Activated CD8-positive, alpha-beta T cell treated with anti-CD3 and anti-CD28 coated beads for 36 hours (primary cell): Measurements from ENCODE around the gene NOXA1. TPM values are rescaled to one million over a fixed set of nuclear protein-coding genes. Genes with fewer than 3 reads are reported as not detected.

Experiments
- ATAC-seq: fragments of 200-7000 bp; cut with Tn5 transposase; one replicate; pipeline ENCODE4 v1.10.0; 2021; ENCODE audit warnings: mild to moderate bottlenecking, moderate library complexity
- CTCF ChIA-PET: fragments of 350-600 bp; sonication (Branson Sonifier 250); formaldehyde crosslinking; loops from one replicate; lab custom pipeline; 2021; ENCODE audit warnings: antibody characterized with exemption; lab: Charles Lee
- POLR2A ChIA-PET: fragments of 350-600 bp; sonication (Branson Sonifier 250); formaldehyde crosslinking; loops from one replicate; lab custom pipeline; 2021; ENCODE audit warnings: antibody characterized with exemption; lab: Charles Lee
- DNase-seq: peaks from one replicate; pipeline ENCODE4 v3.0.0-alpha.2; 2020
- H3K27ac Mint-ChIP-seq: one replicate; pipeline ENCODE4 v1.8.0; 2021; ENCODE audit warnings: mild to moderate bottlenecking, mixed read lengths
- H3K27me3 Mint-ChIP-seq: one replicate; pipeline ENCODE4 v1.8.0; 2021; ENCODE audit warnings: mixed read lengths
- H3K36me3 Mint-ChIP-seq: one replicate; pipeline ENCODE4 v1.8.0; 2021; ENCODE audit warnings: low read depth, mixed read lengths
- H3K4me1 Mint-ChIP-seq: one replicate; pipeline ENCODE4 v1.8.0; 2021; ENCODE audit warnings: low read depth, mixed read lengths
- H3K4me3 Mint-ChIP-seq: one replicate; pipeline ENCODE4 v1.8.0; 2021; ENCODE audit warnings: mild to moderate bottlenecking, moderate library complexity, mixed read lengths
- H3K9me3 Mint-ChIP-seq: one replicate; pipeline ENCODE4 v1.8.0; 2021; ENCODE audit warnings: mixed read lengths
- CTCF ChIP-seq: fragments of 200-600 bp; IDR thresholded peaks from one replicate; pipeline ENCODE4 v1.8.0; 2022; ENCODE audit warnings: antibody characterized with exemption, mild to moderate bottlenecking
- intact Hi-C: fragments of 100-400 bp; cut with micrococcal nuclease; formaldehyde crosslinking; loops from one replicate; pipeline ENCODE4 v1.10.0; 2022
- total RNA-seq, 2 experiments: library from RNA; stranded (reverse); gene quantifications; one replicate each; pipeline ENCODE4 v1.2.3, GENCODE V29; 2021

Gene NOXA1
- total RNA-seq, 2 experiments from 2014 or later, result 0.72 to 0.95 TPM

- intact Hi-C loops, result no loop called here
- H3K27me3 Mint-ChIP-seq, result peaks cover 1% of the 10 kb centered on the region
- H3K9me3 Mint-ChIP-seq, result no peaks in the 10 kb centered on the region
- H3K27ac Mint-ChIP-seq, result no peak overlapping the region
- peaks cover 4% of the 10 kb centered on the region for H3K4me1 Mint-ChIP-seq
- H3K36me3 Mint-ChIP-seq, result peaks cover 5% of the 10 kb centered on the region
- CTCF ChIA-PET, result no interaction called here
- DNase-seq (no peak), ATAC-seq (no peak)
- no peak for TF ChIP-seq CTCF
- POLR2A ChIA-PET, result no interaction called here
- no peak overlapping the region for H3K4me3 Mint-ChIP-seq
Measured at GRCh38 chr9:137416006-137416562, 7.1 kb upstream of the NOXA1 start.

GRCh38 chr9:137416563-137417151 lies 6.5 kb upstream of the NOXA1 start:
- no peaks in the 10 kb centered on the region for H3K9me3 Mint-ChIP-seq
- ATAC-seq (no peak), DNase-seq (no peak)
- H3K27me3 Mint-ChIP-seq, result peaks cover 1% of the 10 kb centered on the region
- H3K4me1 Mint-ChIP-seq, result peaks cover 3% of the 10 kb centered on the region
- H3K36me3 Mint-ChIP-seq, result peaks cover 5% of the 10 kb centered on the region
- intact Hi-C loops, result no loop called here
- H3K4me3 Mint-ChIP-seq, result no peak overlapping the region
- no peak overlapping the region for H3K27ac Mint-ChIP-seq
- no peak for TF ChIP-seq CTCF
- ChIA-PET CTCF (no interaction called here), POLR2A (no interaction called here)

GRCh38 chr9:137417161-137418021 lies 5.8 kb upstream of the NOXA1 start:
- intact Hi-C loops, result no loop called here
- DNase-seq, result no peak
- Mint-ChIP-seq H3K4me3 (peak overlapping the region; percentile 64), H3K4me1 (peaks cover 9% of the 10 kb centered on the region), H3K27me3 (peaks cover 1% of the 10 kb centered on the region), H3K36me3 (peaks cover 5% of the 10 kb centered on the region), H3K9me3 (no peaks in the 10 kb centered on the region), H3K27ac (peak overlapping the region; percentile 30)
- peak; percentile 34 for ATAC-seq
- ChIA-PET CTCF (no interaction called here), POLR2A (no interaction called here)
- TF ChIP-seq CTCF, result no peak

GRCh38 chr9:137421838-137422603 lies 1.2 kb upstream of the NOXA1 start:
- Mint-ChIP-seq H3K4me1 (peaks cover 9% of the 10 kb centered on the region), H3K27ac (peak overlapping the region; percentile 50), H3K27me3 (no peaks in the 10 kb centered on the region), H3K36me3 (peaks cover 2% of the 10 kb centered on the region), H3K9me3 (no peaks in the 10 kb centered on the region), H3K4me3 (peak overlapping the region; percentile 79)
- intact Hi-C loops, result no loop called here
- ChIA-PET POLR2A (interaction anchor here (1.0 to 3.2 kb wide), 9 partner anchors 9 to 114 kb away, joined by 3 to 10 read pairs (median 6); no protein-coding TSS in a partner anchor), CTCF (interaction anchor here (0.8 to 2.4 kb wide), 9 partner anchors 10 to 105 kb away, joined by 3 to 9 read pairs (median 3); no protein-coding TSS in a partner anchor)
- DNase-seq (no peak), ATAC-seq (no peak)
- TF ChIP-seq CTCF, result no peak
